ENCODE data around the gene MICU1. TPM values are rescaled to one million over a fixed set of nuclear protein-coding genes. Genes with fewer than 3 reads are reported as not detected.

MICU1 gene
- total RNA-seq, 1 experiment from 2014 or later = 70.5 TPM

GRCh38 chr10:72642318-72642717 is 16.4 kb upstream of the MICU1 start:
- Histone ChIP-seq H3K9me3 (ENCODE audit: insufficient read depth, low read depth) (no peaks in the 10 kb centered on the region), H2AFZ (no peak overlapping the region), H3K4me3 (no peak overlapping the region), H3K36me3 (ENCODE audit: low read depth) (no peaks in the 10 kb centered on the region), H3K4me1 (replicated peaks; ENCODE audit: insufficient read depth) (0 out of 2 replicates have a peak, but pooled peaks cover 10% of the 10 kb centered on the region), H3F3A (ENCODE audit: insufficient read depth, low read depth) (no peaks in the 10 kb centered on the region), H3K27me3 (ENCODE audit: insufficient read depth, low read depth) (no peaks in the 10 kb centered on the region), H3K9me2 (ENCODE audit: insufficient read depth) (no peaks in the 10 kb centered on the region; the same call in 1 of the 2 replicates), H4K20me1 (ENCODE audit: insufficient read depth) (no peaks in the 10 kb centered on the region), H3K4me2 (no peak overlapping the region), H3K27ac (no peak overlapping the region), H3K79me2 (ENCODE audit: low read depth) (no peaks in the 10 kb centered on the region)
- intact Hi-C loops (cut with micrococcal nuclease; ENCODE audit: unreplicated experiment) = no loop called here
- DNase-seq = no peak
- TF ChIP-seq CTCF (conservative IDR thresholded peaks at IDR 0.05) (no peak), EZH2 (IDR thresholded peaks at IDR 0.05; ENCODE audit: low read depth) (no peak)
- CTCF ChIA-PET = interaction anchor here (0.6 kb wide), 1 partner anchor 235 kb away, joined by 3 read pairs; no protein-coding TSS in a partner anchor
- BruUV-seq (replicated peaks) = no TSS peak
- POLR2A ChIA-PET (ENCODE audit: unreplicated experiment) = no interaction called here

GRCh38 chr10:72639441-72639873 is 13.6 kb upstream of the MICU1 start:
- intact Hi-C loops (cut with micrococcal nuclease; ENCODE audit: unreplicated experiment) = no loop called here
- CTCF ChIA-PET = no interaction called here
- H3K4me3 ChIP-seq = no peak overlapping the region
- H3K4me1 ChIP-seq (replicated peaks; ENCODE audit: insufficient read depth) = 0 out of 2 replicates have a peak, but pooled peaks cover 11% of the 10 kb centered on the region
- no peaks in the 10 kb centered on the region for H4K20me1 ChIP-seq (ENCODE audit: insufficient read depth)
- POLR2A ChIA-PET (ENCODE audit: unreplicated experiment) = no interaction called here
- H2AFZ ChIP-seq = no peak overlapping the region
- no peaks in the 10 kb centered on the region for H3K79me2 ChIP-seq (ENCODE audit: low read depth)
- no peak overlapping the region for H3K4me2 ChIP-seq
- no peaks in the 10 kb centered on the region for H3K27me3 ChIP-seq (ENCODE audit: insufficient read depth, low read depth)
- H3K9me2 ChIP-seq (ENCODE audit: insufficient read depth) = no peaks in the 10 kb centered on the region; the same call in 1 of the 2 replicates
- no peak for TF ChIP-seq EZH2 (IDR thresholded peaks at IDR 0.05; ENCODE audit: low read depth)
- TF ChIP-seq CTCF (conservative IDR thresholded peaks at IDR 0.05) = no peak
- H3K36me3 ChIP-seq (ENCODE audit: low read depth) = no peaks in the 10 kb centered on the region
- no peak for DNase-seq
- no peak overlapping the region for H3K27ac ChIP-seq
- no peaks in the 10 kb centered on the region for H3K9me3 ChIP-seq (ENCODE audit: insufficient read depth, low read depth)
- no peaks in the 10 kb centered on the region for H3F3A ChIP-seq (ENCODE audit: insufficient read depth, low read depth)
- no TSS peak for BruUV-seq (replicated peaks)

GRCh38 chr10:72638586-72639440 is 12.9 kb upstream of the MICU1 start:
- ChIA-PET CTCF (interaction anchor here (0.6 kb wide), 1 partner anchor 196 kb away, joined by 3 read pairs; no protein-coding TSS in a partner anchor), POLR2A (ENCODE audit: unreplicated experiment) (no interaction called here)
- TF ChIP-seq EZH2 (IDR thresholded peaks at IDR 0.05; ENCODE audit: low read depth) (no peak), CTCF (conservative IDR thresholded peaks at IDR 0.05) (no peak)
- no peak overlapping the region for H3K27ac ChIP-seq
- H4K20me1 ChIP-seq (ENCODE audit: insufficient read depth) = no peaks in the 10 kb centered on the region
- BruUV-seq (replicated peaks) = no TSS peak
- H3F3A ChIP-seq (ENCODE audit: insufficient read depth, low read depth) = no peaks in the 10 kb centered on the region
- H3K4me3 ChIP-seq = no peak overlapping the region
- no peaks in the 10 kb centered on the region for H3K27me3 ChIP-seq (ENCODE audit: insufficient read depth, low read depth)
- intact Hi-C loops (cut with micrococcal nuclease; ENCODE audit: unreplicated experiment) = no loop called here
- DNase-seq = peak; percentile 8 to 43
- H2AFZ ChIP-seq = no peak overlapping the region
- no peaks in the 10 kb centered on the region for H3K9me3 ChIP-seq (ENCODE audit: insufficient read depth, low read depth)
- H3K36me3 ChIP-seq (ENCODE audit: low read depth) = no peaks in the 10 kb centered on the region
- 0 out of 2 replicates have a peak, but pooled peaks cover 11% of the 10 kb centered on the region for H3K4me1 ChIP-seq (replicated peaks; ENCODE audit: insufficient read depth)
- H3K9me2 ChIP-seq (ENCODE audit: insufficient read depth) = no peaks in the 10 kb centered on the region; the same call in 1 of the 2 replicates
- H3K79me2 ChIP-seq (ENCODE audit: low read depth) = no peaks in the 10 kb centered on the region
- H3K4me2 ChIP-seq = no peak overlapping the region

Data from PC-9 (cell line).